H1 (cell line): ENCODE measurements around the gene NEGR1. TPM values are rescaled to one million over a fixed set of nuclear protein-coding genes. Genes with fewer than 3 reads are reported as not detected.
A peak's percentile ranks its signal among the peaks of the same experiment; 100 is the strongest.

Experiments
- CTCF ChIA-PET: fragments of 300-600 bp; sonication (Branson Sonifier 250); formaldehyde crosslinking; loops from one replicate; lab custom pipeline; 2021; ENCODE audit not compliant: partially characterized antibody; lab: Charles Lee
- POLR2A ChIA-PET: fragments of 300-600 bp; sonication (Branson Sonifier 250); formaldehyde crosslinking; loops from one replicate; lab custom pipeline; 2021; ENCODE audit warnings: inconsistent platforms; ENCODE audit not compliant: partially characterized antibody; lab: Charles Lee
- DNase-seq, 2 experiments: peaks; one replicate each; pipeline versions ENCODE4 v3.0.0 to v3.0.0-alpha.2; 2010 to 2022; ENCODE audit warnings: low spot score in 2 of 2, low read depth in 1 of 2, mixed read lengths in 1 of 2
- FAIRE-seq: peaks from 2 replicates; lab custom pipeline; 2011; peaks lifted over from hg19 to GRCh38; lab: Jason Lieb, UNC
- H2AFZ ChIP-seq: 2 replicates; pipeline ENCODE4 v1.8.1; 2012; ENCODE audit warnings: low read length, inconsistent platforms
- H2AK5ac ChIP-seq: 2 replicates; pipeline ENCODE4 v1.6.1; 2013; ENCODE audit warnings: low read depth, low read length
- H2BK120ac ChIP-seq: replicated peaks from 2 replicates; pipeline ENCODE3; 2013; ENCODE audit warnings: low read depth, low read length, inconsistent platforms
- H2BK12ac ChIP-seq: 2 replicates; pipeline ENCODE4 v1.6.1; 2013; ENCODE audit warnings: low read depth, low read length
- H2BK15ac ChIP-seq: 2 replicates; pipeline ENCODE4 v1.6.1; 2013; ENCODE audit warnings: low read length
- H2BK20ac ChIP-seq: 2 replicates; pipeline ENCODE4 v1.6.1; 2013; ENCODE audit warnings: low read length
- H2BK5ac ChIP-seq: 2 replicates; pipeline ENCODE4 v1.6.1; 2013; ENCODE audit warnings: low read depth, low read length
- H3K14ac ChIP-seq: 2 replicates; pipeline ENCODE4 v1.6.1; 2013; ENCODE audit warnings: inconsistent platforms; ENCODE audit not compliant: insufficient read length
- H3K18ac ChIP-seq: 2 replicates; pipeline ENCODE4 v1.6.1; 2013; ENCODE audit warnings: low read length; ENCODE audit errors: extremely low read depth
- H3K23ac ChIP-seq: 2 replicates; pipeline ENCODE4 v1.6.1; 2013; ENCODE audit warnings: inconsistent platforms; ENCODE audit not compliant: insufficient read length
- H3K23me2 ChIP-seq: 2 replicates; pipeline ENCODE4 v1.6.1; 2013; ENCODE audit warnings: low read depth, low read length
- H3K27ac ChIP-seq: 2 replicates; pipeline ENCODE4 v1.6.1; 2011; ENCODE audit warnings: low read depth, low read length, inconsistent platforms
- H3K27me3 ChIP-seq, 4 experiments: replicated peaks in 1 of 4; 1 replicate in 1 of 4; 2 replicates in 3 of 4; pipeline versions ENCODE4 v1.6.1 to v1.8.1; 2011 to 2013; ENCODE audit warnings: low read length in 3 of 4, mild to moderate bottlenecking in 3 of 4, inconsistent platforms in 2 of 4, mixed read lengths in 2 of 4, moderate library complexity in 1 of 4; ENCODE audit not compliant: control insufficient read depth in 3 of 4, insufficient read depth in 3 of 4; ENCODE audit errors: extremely low read depth in 1 of 4
- H3K36me3 ChIP-seq, 4 experiments: 2 replicates each; pipeline versions ENCODE4 v1.6.1 to v1.8.1; 2011 to 2013; ENCODE audit warnings: mild to moderate bottlenecking in 4 of 4, low read length in 3 of 4, moderate library complexity in 2 of 4, control low read depth in 1 of 4, inconsistent platforms in 1 of 4; ENCODE audit not compliant: insufficient read depth in 4 of 4, control insufficient read depth in 2 of 4
- H3K4ac ChIP-seq: replicated peaks from 2 replicates; pipeline ENCODE3; 2013; ENCODE audit warnings: low read length, low read depth, mixed read lengths, inconsistent platforms; ENCODE audit not compliant: insufficient read length
- H3K4me1 ChIP-seq, 4 experiments: replicated peaks in 1 of 4; 1 replicate in 1 of 4; 2 replicates in 3 of 4; pipeline versions ENCODE4 v1.6.1 to v1.8.1; 2011 to 2013; ENCODE audit warnings: low read length in 3 of 4, inconsistent platforms in 2 of 4, mixed read lengths in 1 of 4; ENCODE audit not compliant: insufficient read depth in 4 of 4, control insufficient read depth in 3 of 4
- H3K4me2 ChIP-seq, 2 experiments: 2 replicates each; pipeline versions ENCODE4 v1.6.1 to v1.8.1; 2011 to 2013; ENCODE audit warnings: low read depth in 2 of 2, low read length in 2 of 2, control low read depth in 1 of 2, inconsistent platforms in 1 of 2, mild to moderate bottlenecking in 1 of 2; ENCODE audit not compliant: insufficient read depth in 1 of 2
- H3K4me3 ChIP-seq, 4 experiments: fragments of 200-600, 300-600 bp in 1 of 4; sonication (generic), shearing (Covaris generic), sonication (Bioruptor Twin) in 1 of 4; 2 replicates each; pipeline versions ENCODE4 v1.5.1 to v1.8.1; 2011 to 2016; ENCODE audit warnings: low read length in 4 of 4, low read depth in 3 of 4, control low read depth in 2 of 4, inconsistent platforms in 2 of 4, mild to moderate bottlenecking in 2 of 4, mixed read lengths in 1 of 4, moderate library complexity in 1 of 4; ENCODE audit not compliant: insufficient read depth in 2 of 4; ENCODE audit errors: extremely low read depth in 1 of 4
- H3K56ac ChIP-seq: replicated peaks from 2 replicates; pipeline ENCODE3; 2013; ENCODE audit warnings: low read depth, mild to moderate bottlenecking, mixed read lengths, low read length, inconsistent platforms; ENCODE audit not compliant: insufficient read length
- H3K79me1 ChIP-seq: 2 replicates; pipeline ENCODE4 v1.6.1; 2013; ENCODE audit warnings: low read depth, low read length, control low read depth
- H3K79me2 ChIP-seq, 2 experiments: 2 replicates each; pipeline versions ENCODE4 v1.6.1 to v1.8.1; 2012 to 2013; ENCODE audit warnings: low read length in 2 of 2, mild to moderate bottlenecking in 2 of 2, inconsistent platforms in 1 of 2; ENCODE audit not compliant: insufficient read depth in 2 of 2, control insufficient read depth in 1 of 2
- H3K9ac ChIP-seq, 4 experiments: replicated peaks in 1 of 4; 1 replicate in 1 of 4; 2 replicates in 3 of 4; pipeline versions ENCODE4 v1.6.1 to v1.8.1; 2011 to 2013; ENCODE audit warnings: low read depth in 3 of 4, low read length in 3 of 4, control low read depth in 2 of 4, mild to moderate bottlenecking in 2 of 4, moderate library complexity in 2 of 4, inconsistent platforms in 1 of 4; ENCODE audit errors: extremely low read depth in 1 of 4
- H3K9me3 ChIP-seq, 2 experiments: 2 replicates each; pipeline versions ENCODE4 v1.6.1 to v1.8.1; 2012 to 2013; ENCODE audit warnings: mild to moderate bottlenecking in 2 of 2, moderate library complexity in 2 of 2, control low read depth in 1 of 2, inconsistent platforms in 1 of 2, low read depth in 1 of 2, low read length in 1 of 2, mixed read lengths in 1 of 2; ENCODE audit not compliant: insufficient read depth in 2 of 2
- H4K20me1 ChIP-seq, 2 experiments: replicated peaks in 1 of 2; 2 replicates each; pipeline versions ENCODE3 to v1.8.1; 2011 to 2013; ENCODE audit warnings: inconsistent platforms in 2 of 2, low read length in 2 of 2, mild to moderate bottlenecking in 1 of 2; ENCODE audit not compliant: insufficient read depth in 2 of 2, control insufficient read depth in 1 of 2
- H4K5ac ChIP-seq: 2 replicates; pipeline ENCODE4 v1.6.1; 2013; ENCODE audit warnings: low read length, low read depth, mixed read lengths, inconsistent platforms; ENCODE audit not compliant: insufficient read length
- H4K8ac ChIP-seq: 2 replicates; pipeline ENCODE4 v1.8.0; 2013; ENCODE audit warnings: mild to moderate bottlenecking, moderate library complexity, low read length, inconsistent platforms; ENCODE audit not compliant: insufficient read depth; ENCODE audit errors: extremely low read depth
- H4K91ac ChIP-seq: replicated peaks from 2 replicates; pipeline ENCODE3; 2013; ENCODE audit warnings: low read length, mixed read lengths, inconsistent platforms; ENCODE audit not compliant: insufficient read length
- CEBPB ChIP-seq: IDR thresholded peaks from 2 replicates; pipeline ENCODE4 v1.6.1; 2012; ENCODE audit warnings: low read depth, low read length
- CHD1 ChIP-seq: IDR thresholded peaks from 2 replicates; pipeline ENCODE4 v1.6.1; 2012; ENCODE audit warnings: low read depth, low read length, improper control_type of control experiment
- FOSL1 ChIP-seq: IDR thresholded peaks from 2 replicates; pipeline ENCODE4 v1.6.1; 2011; ENCODE audit warnings: mild to moderate bottlenecking, low read depth, low read length, moderate library complexity; ENCODE audit not compliant: insufficient read depth
- GABPA ChIP-seq: IDR thresholded peaks from 2 replicates; pipeline ENCODE4 v1.6.1; 2011; ENCODE audit warnings: mild to moderate bottlenecking, low read length, moderate library complexity, borderline replicate concordance; ENCODE audit not compliant: insufficient read depth
- KDM1A ChIP-seq: fragments of 200-600, 300-600 bp; sonication (generic); IDR thresholded peaks from 2 replicates; pipeline ENCODE4 v1.7.1; 2016; ENCODE audit warnings: mild to moderate bottlenecking, low read length, borderline replicate concordance
- RAD21 ChIP-seq, 2 experiments: IDR thresholded peaks in 1 of 2; conservative IDR thresholded peaks in 1 of 2; 2 replicates each; pipeline ENCODE4 v1.6.1; 2011; ENCODE audit warnings: low read depth in 2 of 2, low read length in 2 of 2, improper control_type of control experiment in 1 of 2, inconsistent platforms in 1 of 2, mild to moderate bottlenecking in 1 of 2, moderate library complexity in 1 of 2
- SP1 ChIP-seq: IDR thresholded peaks from 2 replicates; pipeline ENCODE4 v1.6.1; 2011; ENCODE audit warnings: low read depth, low read length
- SP2 ChIP-seq: IDR thresholded peaks from 2 replicates; pipeline ENCODE4 v1.6.1; 2012; ENCODE audit warnings: mild to moderate bottlenecking, low read length, inconsistent platforms
- SP4 ChIP-seq: IDR thresholded peaks from 2 replicates; pipeline ENCODE4 v1.6.1; 2012; ENCODE audit warnings: low read length, inconsistent platforms
- SRF ChIP-seq: IDR thresholded peaks from 2 replicates; pipeline ENCODE4 v1.6.1; 2011; ENCODE audit warnings: mild to moderate bottlenecking, low read depth, low read length, moderate library complexity
- SUZ12 ChIP-seq: fragments of 200-600 bp; sonication (generic); IDR thresholded peaks from 2 replicates; pipeline ENCODE4 v1.6.1; 2012; ENCODE audit warnings: mild to moderate bottlenecking, inconsistent platforms, low read length, moderate library complexity, mixed read lengths
- TEAD4 ChIP-seq: IDR thresholded peaks from 2 replicates; pipeline ENCODE4 v1.6.1; 2012; ENCODE audit warnings: low read depth, low read length, inconsistent platforms, mixed read lengths
- ZNF274 ChIP-seq: IDR thresholded peaks from 2 replicates; pipeline ENCODE4 v1.7.0; 2012; ENCODE audit warnings: low read length, borderline replicate concordance; ENCODE audit errors: extremely low read depth
- WGBS, 2 experiments: shearing (Covaris generic) in 1 of 2; methylation state at CpG; one replicate each; pipeline versions ENCODE4 v1.1.6 to v1.1.7; 2013 to 2015; ENCODE audit warnings: low lambda C conversion rate in 2 of 2, mixed read lengths in 2 of 2, inconsistent platforms in 1 of 2, low coverage in 1 of 2, missing lambda C conversion rate in 1 of 2; ENCODE audit not compliant: insufficient replicate concordance in 2 of 2, insufficient coverage in 1 of 2, insufficient read length in 1 of 2; ENCODE audit errors: extremely low coverage in 1 of 2, missing lambda C conversion rate in 1 of 2; 5-methylcytosine and 5-hydroxymethylcytosine counted together
- polyA plus RNA-seq, 7 experiments: library from polyadenylated mRNA; depleted of rRNA in 3 of 7; stranded (reverse) in 5 of 7; unstranded in 2 of 7; fragments of >200 nt in 5 of 7; fragments of 200-250 nt in 2 of 7; gene quantifications; 1 replicate in 5 of 7; 2 replicates in 1 of 7; 4 replicates in 1 of 7; pipeline versions ENCODE4 v1.2.1 to v1.2.3, GENCODE V29; 2011 to 2013; ENCODE audit warnings: missing spikeins in 2 of 7, mixed read lengths in 2 of 7
- total RNA-seq: library from RNA; stranded (reverse); fragmentation: NEBNext Ultra II Directional; extraction: Animal tissue kit (Norgen Biotek cat#: 25700); gene quantifications from 2 replicates; pipeline ENCODE4 v1.2.1, GENCODE V29; 2021
- TF ChIP-seq, protein P1 (sequence below): IDR thresholded peaks from 2 replicates; pipeline ENCODE4 v1.6.1; 2011; ENCODE audit warnings: low read depth, mild to moderate bottlenecking, low read length; ENCODE audit not compliant: insufficient read depth

The NEGR1 gene
- total and polyA plus RNA-seq, 2 of the 8 experiments (the other 6 are each of a cell fraction or from before 2014, with no cell fraction given): 0.71 to 1.3 TPM

DNA sequence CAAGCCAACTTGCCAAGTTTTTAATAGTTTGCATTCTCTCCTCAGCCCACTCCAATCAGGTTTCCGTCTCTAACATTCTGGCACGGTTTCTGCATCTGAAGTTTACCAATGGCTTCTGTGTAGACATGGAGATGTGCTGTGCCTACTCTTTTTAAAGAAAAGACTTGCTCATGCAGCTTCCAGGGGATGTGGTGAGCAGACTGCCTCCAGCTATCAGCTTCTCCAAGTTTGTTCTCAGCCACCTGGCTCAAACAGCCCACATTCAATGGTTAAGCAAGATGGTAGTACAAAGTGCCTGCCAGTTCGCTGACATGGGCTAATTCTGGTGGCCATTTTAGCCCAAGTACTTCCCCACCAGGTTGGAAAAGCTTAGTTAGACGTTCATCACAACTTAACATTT lies 465.3 kb downstream of the NEGR1 start:
- TF ChIP-seq KDM1A: no peak
- TF ChIP-seq TEAD4: no peak
- TF ChIP-seq GABPA: no peak
- TF ChIP-seq SUZ12: no peak
- no peak for TF ChIP-seq RAD21 (IDR thresholded peaks at IDR 0.05 in 1 of 2, conservative IDR thresholded peaks at IDR 0.05 in 1 of 2; ENCODE audit: low read depth in 2 of 2, low read length in 2 of 2)
- no peak for TF ChIP-seq ZNF274
- TF ChIP-seq SP1: no peak
- TF ChIP-seq FOSL1: no peak
- TF ChIP-seq, protein P1, sequence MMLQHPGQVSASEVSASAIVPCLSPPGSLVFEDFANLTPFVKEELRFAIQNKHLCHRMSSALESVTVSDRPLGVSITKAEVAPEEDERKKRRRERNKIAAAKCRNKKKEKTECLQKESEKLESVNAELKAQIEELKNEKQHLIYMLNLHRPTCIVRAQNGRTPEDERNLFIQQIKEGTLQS: no peak
- TF ChIP-seq SRF: no peak
- TF ChIP-seq CEBPB: no peak
- no peak for TF ChIP-seq SP2
- TF ChIP-seq SP4: no peak
- TF ChIP-seq CHD1: no peak
- TF ChIP-seq, all 59 proteins: peak for 0
- Histone ChIP-seq H3K4me1 (no peaks in the 10 kb centered on the region), H3K4me2 (no peak overlapping the region), H3K79me1 (no peaks in the 10 kb centered on the region), H2AFZ (peak overlapping the region; percentile 53; the same call in 1 of the 2 replicates), H3K9ac (no peak overlapping the region), H4K5ac (no peak overlapping the region), H4K91ac (no peak overlapping the region), H3K56ac (no peak overlapping the region), H3K79me2 (no peaks in the 10 kb centered on the region), H2BK15ac (no peak overlapping the region), H3K9me3 (no peaks in the 10 kb centered on the region), H3K4ac (no peak overlapping the region), H3K23ac (no peak overlapping the region), H2BK20ac (no peak overlapping the region), H4K8ac (no peak overlapping the region), H2AK5ac (no peak overlapping the region), H3K27me3 (no peaks in the 10 kb centered on the region), H3K23me2 (no peaks in the 10 kb centered on the region), H3K27ac (no peak overlapping the region), H4K20me1 (no peaks in the 10 kb centered on the region), H3K4me3 (no peak overlapping the region), H2BK5ac (no peak overlapping the region), H3K36me3 (no peaks in the 10 kb centered on the region), H2BK120ac (no peak overlapping the region), H3K14ac (no peak overlapping the region), H2BK12ac (no peak overlapping the region), H3K18ac (no peak overlapping the region)
- POLR2A ChIA-PET: no interaction called here
- FAIRE-seq (no peak), DNase-seq (no peak)
- 92% methylated on average over 4 of the region's 4 CpGs; no CpG with 5 or more reads in 1 of the 2 experiments for WGBS, 2 experiments
- CTCF ChIA-PET: interaction anchor here (0.6 to 2.0 kb wide), 3 partner anchors 21 to 175 kb away, joined by 3 to 6 read pairs (median 4); no protein-coding TSS in a partner anchor
